ENCODE measurements around the gene PDAP1.
A peak's percentile ranks its signal among the peaks of the same experiment; 100 is the strongest.
"Not testable (repeated sequence)": the region's sequence is repeated elsewhere in the genome, so short reads cannot be mapped to it uniquely, and the experiment has no call there.

The PDAP1 gene

GRCh38 chr7:99395616-99396327 lies 12.6 kb downstream of the PDAP1 start:
- no peak for DNase-seq

- no peak for DNase-seq
These were observed 14.3 kb downstream of the PDAP1 start for GRCh38 chr7:99394188-99394502.

- no peak for DNase-seq
These were observed 14.8 kb downstream of the PDAP1 start for GRCh38 chr7:99393355-99394187.

- DNase-seq: peak; percentile 82
These were observed 15.6 kb downstream of the PDAP1 start for GRCh38 chr7:99392659-99393354.

- DNase-seq: no peak
These were observed 16.4 kb downstream of the PDAP1 start for GRCh38 chr7:99392046-99392445.

- no peak for DNase-seq
These were observed 17.3 kb downstream of the PDAP1 start for GRCh38 chr7:99390941-99391602.

GRCh38 chr7:99389772-99390171 lies 18.6 kb downstream of the PDAP1 start:
- no peak for DNase-seq

- DNase-seq: no peak
These were observed 20.5 kb downstream of the PDAP1 start for GRCh38 chr7:99387912-99388311.

- not testable (repeated sequence) for DNase-seq
These were observed 21.2 kb downstream of the PDAP1 start for GRCh38 chr7:99387239-99387635.

GRCh38 chr7:99386584-99387238 lies 21.7 kb downstream of the PDAP1 start:
- DNase-seq: peak; percentile 28

- DNase-seq: no peak
These were observed 22.8 kb downstream of the PDAP1 start for GRCh38 chr7:99385564-99385963.

GRCh38 chr7:99384523-99384922 lies 23.9 kb downstream of the PDAP1 start:
- no peak for DNase-seq

- DNase-seq: no peak
These were observed 24.5 kb downstream of the PDAP1 start for GRCh38 chr7:99383791-99384370.

GRCh38 chr7:99383203-99383602 lies 25.2 kb downstream of the PDAP1 start:
- DNase-seq: no peak

- no peak for DNase-seq
These were observed 26.7 kb downstream of the PDAP1 start for GRCh38 chr7:99381664-99382075.

- peak; percentile 88 for DNase-seq
These were observed 27.4 kb downstream of the PDAP1 start for GRCh38 chr7:99380823-99381663.

- no peak for DNase-seq
These were observed 28.2 kb downstream of the PDAP1 start for GRCh38 chr7:99380032-99380822.

- DNase-seq: not testable (repeated sequence)
These were observed 28.7 kb downstream of the PDAP1 start for GRCh38 chr7:99379693-99380031.

GRCh38 chr7:99379043-99379577 lies 29.3 kb downstream of the PDAP1 start:
- DNase-seq: peak; percentile 32
